K562 (cell line): ENCODE results near the gene TRIOBP. TPM values are rescaled to one million over a fixed set of nuclear protein-coding genes. Genes with fewer than 3 reads are reported as not detected.

Experiments
- ARHGAP35 ChIP-seq: fragments of 450-650 bp; IDR thresholded peaks from 2 replicates; pipeline ENCODE4 v1.6.1; 2018; ENCODE audit not compliant: partially characterized antibody
- FOXA1 ChIP-seq: fragments of 450-650 bp; IDR thresholded peaks from 2 replicates; pipeline ENCODE4 v1.6.1; 2016; ENCODE audit warnings: mild to moderate bottlenecking, borderline replicate concordance
- HDAC1 ChIP-seq, 2 experiments: fragments of 450-650 bp; IDR thresholded peaks; 2 replicates each; pipeline ENCODE4 v1.6.1; 2016 to 2017; ENCODE audit warnings: inconsistent platforms in 1 of 2, mild to moderate bottlenecking in 1 of 2, moderate library complexity in 1 of 2
- HNRNPH1 ChIP-seq: fragments of 200-400 bp; formaldehyde crosslinking; optimal IDR thresholded peaks from 2 replicates; pipeline ENCODE3; 2017; ENCODE audit warnings: low read depth, mild to moderate bottlenecking, low read length, moderate library complexity
- ILF3 ChIP-seq: fragments of 450-650 bp; IDR thresholded peaks from 2 replicates; pipeline ENCODE4 v1.6.1; 2018; ENCODE audit warnings: antibody characterized with exemption, mild to moderate bottlenecking, moderate library complexity, borderline replicate concordance
- JUN ChIP-seq, 2 experiments: sonication (generic) in 1 of 2; formaldehyde crosslinking in 1 of 2; IDR thresholded peaks; 2 replicates each; pipeline versions ENCODE4 v1.6.1 to v1.8.0; 2012 to 2022; ENCODE audit warnings: borderline replicate concordance in 2 of 2, mild to moderate bottlenecking in 2 of 2, improper control_type of control experiment in 1 of 2, low read depth in 1 of 2, low read length in 1 of 2, missing genetic modification reagents in 1 of 2
- KDM1A ChIP-seq, 2 experiments: fragments of 450-650 bp; IDR thresholded peaks; 2 replicates each; pipeline ENCODE4 v1.6.1; 2016; ENCODE audit warnings: mild to moderate bottlenecking in 2 of 2
- NRF1 ChIP-seq, 2 experiments: fragments of 450-650 bp; IDR thresholded peaks in 1 of 2; conservative IDR thresholded peaks in 1 of 2; 2 replicates each; pipeline ENCODE4 v1.6.1; 2014; ENCODE audit warnings: mild to moderate bottlenecking in 2 of 2
- POLR2AphosphoS5 ChIP-seq: IDR thresholded peaks from 2 replicates; pipeline ENCODE4 v1.6.1; 2011; ENCODE audit warnings: mild to moderate bottlenecking, low read depth, low read length, moderate library complexity; ENCODE audit not compliant: control insufficient read depth, insufficient read depth
- PTRF ChIP-seq: fragments of 450-650 bp; IDR thresholded peaks from 2 replicates; pipeline ENCODE4 v1.6.1; 2016; ENCODE audit warnings: mild to moderate bottlenecking, missing genetic modification characterization, missing compliant biosample characterization
- RB1 ChIP-seq: fragments of 450-650 bp; IDR thresholded peaks from 2 replicates; pipeline ENCODE4 v1.6.1; 2017; ENCODE audit warnings: low read depth, mild to moderate bottlenecking
- RBM22 ChIP-seq: fragments of 200-400 bp; formaldehyde crosslinking; IDR thresholded peaks from 2 replicates; pipeline ENCODE4 v1.6.1; 2018; ENCODE audit warnings: low read length, low read depth; ENCODE audit not compliant: poor library complexity, severe bottlenecking
- RHOXF2B ChIP-seq: fragments of 250-450 bp; sonication (Bioruptor Pico); conservative IDR thresholded peaks from 2 replicates; pipeline ENCODE4 v1.5.1; 2021
- RUNX1 ChIP-seq: sonication (generic); IDR thresholded peaks from 2 replicates; pipeline ENCODE4 v1.6.1; 2016; ENCODE audit warnings: antibody characterized with exemption, low read depth
- SAFB ChIP-seq: fragments of 200-400 bp; formaldehyde crosslinking; IDR thresholded peaks from 2 replicates; pipeline ENCODE4 v1.6.1; 2017; ENCODE audit warnings: low read depth, low read length, borderline replicate concordance
- SIN3A ChIP-seq, 2 experiments: fragments of 150-350 bp in 1 of 2; IDR thresholded peaks; 2 replicates each; pipeline ENCODE4 v1.6.1; 2011 to 2016; ENCODE audit warnings: borderline replicate concordance in 2 of 2, low read depth in 2 of 2, low read length in 2 of 2, mild to moderate bottlenecking in 2 of 2, moderate library complexity in 2 of 2; ENCODE audit not compliant: control insufficient read depth in 1 of 2
- SIX5 ChIP-seq, 2 experiments: IDR thresholded peaks; 2 replicates each; pipeline ENCODE4 v1.6.1; 2011; ENCODE audit warnings: low read length in 2 of 2, borderline replicate concordance in 1 of 2, low read depth in 1 of 2, mild to moderate bottlenecking in 1 of 2, moderate library complexity in 1 of 2; ENCODE audit not compliant: insufficient read depth in 1 of 2
- TEAD4 ChIP-seq, 2 experiments: sonication (generic) in 1 of 2; formaldehyde crosslinking in 1 of 2; IDR thresholded peaks; 2 replicates each; pipeline versions ENCODE4 v1.6.1 to v1.8.0; 2012 to 2022; ENCODE audit warnings: borderline replicate concordance in 1 of 2, inconsistent platforms in 1 of 2, low read length in 1 of 2, mild to moderate bottlenecking in 1 of 2, missing genetic modification reagents in 1 of 2
- ZNF24 ChIP-seq: fragments of 450-650 bp; IDR thresholded peaks from 2 replicates; pipeline ENCODE4 v1.6.1; 2016
- ZNF253 ChIP-seq: fragments of 250-450 bp; sonication (Bioruptor Pico); conservative IDR thresholded peaks from 2 replicates; pipeline ENCODE4 v1.6.1; 2021; ENCODE audit warnings: mild to moderate bottlenecking
- ZNF3 ChIP-seq: fragments of 250-450 bp; sonication (Bioruptor Pico); IDR thresholded peaks from 2 replicates; pipeline ENCODE4 v1.5.0; 2021; ENCODE audit warnings: mild to moderate bottlenecking, moderate library complexity
- ZNF561 ChIP-seq: fragments of 450-650 bp; formaldehyde crosslinking; conservative IDR thresholded peaks from 2 replicates; pipeline ENCODE4 v1.4.0; 2020; ENCODE audit warnings: mild to moderate bottlenecking, moderate library complexity
- ZNF830 ChIP-seq: fragments of 250-450 bp; sonication (Bioruptor Pico); IDR thresholded peaks from 2 replicates; pipeline ENCODE4 v1.5.0; 2021; ENCODE audit warnings: mild to moderate bottlenecking
- polyA plus RNA-seq, 8 experiments: library from polyadenylated mRNA; depleted of rRNA in 4 of 8; stranded (reverse) in 5 of 8; unstranded in 3 of 8; fragments of >200 nt; fragmentation: Nextera tagmentation in 2 of 8; fragmentation: Illumina TruSeq in 1 of 8; extraction: Ambion mirVana in 2 of 8; extraction: Trizol in 1 of 8; gene quantifications; 2 replicates each; pipeline versions ENCODE4 v1.2.1 to v1.2.3, GENCODE V29; 2011 to 2014; ENCODE audit warnings: inconsistent platforms in 1 of 8, missing spikeins in 1 of 8
- total RNA-seq, 7 experiments: library from RNA; depleted of rRNA in 6 of 7; stranded (reverse); fragments of >200 nt in 6 of 7; fragmentation: Illumina TruSeq in 2 of 7; extraction: Trizol in 2 of 7; gene quantifications; 2 replicates each; pipeline versions ENCODE4 v1.2.1 to v1.2.3, GENCODE V29; 2011 to 2021; ENCODE audit warnings: low replicate concordance in 1 of 7
- TF ChIP-seq, protein P1 (sequence below): fragments of 250-450 bp; sonication (Bioruptor Pico); IDR thresholded peaks from 2 replicates; pipeline ENCODE4 v1.5.1; 2021; ENCODE audit warnings: mild to moderate bottlenecking
- TF ChIP-seq, protein P2 (sequence below): sonication (generic); formaldehyde crosslinking; IDR thresholded peaks from 2 replicates; pipeline ENCODE4 v1.8.0; 2022; ENCODE audit warnings: mild to moderate bottlenecking, missing genetic modification reagents

The TRIOBP gene
- total and polyA plus RNA-seq, 9 of the 15 experiments (the other 6 are each of a cell fraction or from before 2014, with no cell fraction given) = 0.24 to 13.8 (median 5.5) TPM

DNA sequence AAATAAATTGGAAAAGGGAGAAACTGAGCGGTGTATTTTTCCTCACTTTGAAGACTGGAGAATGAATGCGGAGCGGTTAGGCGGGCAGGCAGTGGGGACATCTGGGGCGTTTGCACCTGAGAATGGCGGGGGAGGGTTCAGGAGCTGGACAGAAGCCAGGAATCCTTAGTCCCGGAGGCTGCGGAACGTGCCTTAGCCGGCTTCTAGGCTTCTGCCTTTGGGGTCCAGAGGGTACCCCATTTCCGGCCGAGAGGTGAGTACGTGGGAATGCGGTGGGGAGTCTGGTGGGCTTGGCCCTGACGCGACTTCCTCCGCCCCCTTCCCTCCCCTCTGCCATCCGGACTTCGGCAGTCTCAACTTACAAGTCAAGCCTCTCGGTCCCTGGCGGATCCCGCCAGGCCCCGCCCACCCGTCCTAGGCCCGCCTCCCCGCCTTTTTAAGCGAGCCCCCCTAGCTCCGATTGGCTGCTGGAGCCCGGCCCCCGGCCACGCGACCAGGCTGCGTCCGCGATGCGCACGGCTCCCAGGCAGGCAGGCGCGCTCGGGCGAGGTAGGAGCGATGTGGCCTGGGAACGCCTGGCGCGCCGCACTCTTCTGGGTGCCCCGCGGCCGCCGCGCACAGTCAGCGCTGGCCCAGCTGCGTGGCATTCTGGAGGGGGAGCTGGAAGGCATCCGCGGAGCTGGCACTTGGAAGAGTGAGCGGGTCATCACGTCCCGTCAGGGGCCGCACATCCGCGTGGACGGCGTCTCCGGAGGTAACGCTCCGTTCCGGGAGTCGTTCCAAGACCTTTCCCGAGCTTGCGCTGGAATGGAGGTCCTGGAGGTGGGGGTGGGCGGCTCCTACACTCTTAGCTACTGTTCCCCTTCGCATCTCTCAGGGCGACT is 110.8 kb downstream of the TRIOBP start, which contains the start of gene GCAT (continued):
- TF ChIP-seq RB1 (peak; percentile 68; the same call in 1 of the 2 replicates), ARHGAP35 (no peak), PTRF (tag) (no peak), ZNF24 (no peak), KDM1A (IDR thresholded peaks at IDR 0.05) (peak in 1 of 2 experiments; percentile 25; a peak in 1 of 4 replicates), ZNF3 (no peak), ILF3 (no peak), SIN3A (IDR thresholded peaks at IDR 0.05; ENCODE audit: borderline replicate concordance in 2 of 2, control insufficient read depth in 1 of 2, low read depth in 2 of 2, low read length in 2 of 2) (peak; percentile 47 to 86; a peak in 1 of 4 replicates), FOXA1 (no peak), RUNX1 (no peak), TEAD4 (IDR thresholded peaks at IDR 0.05; ENCODE audit: low read length) (no peak), TEAD4 (CRISPR knock-in tag; IDR thresholded peaks at IDR 0.05; ENCODE audit: borderline replicate concordance) (no peak), HDAC1 (IDR thresholded peaks at IDR 0.05) (peak in 1 of 2 experiments; percentile 93; a peak in 2 of 4 replicates), RHOXF2B (no peak), ZNF253 (no peak), HNRNPH1 (no peak), ZNF830 (CRISPR knock-in tag) (no peak), NRF1 (conservative IDR thresholded peaks at IDR 0.05 in 1 of 2, IDR thresholded peaks at IDR 0.05 in 1 of 2) (peak; percentile 88 to 90), POLR2AphosphoS5 (no peak), SIX5 (IDR thresholded peaks at IDR 0.05; ENCODE audit: borderline replicate concordance in 1 of 2, insufficient read depth in 1 of 2, low read depth in 1 of 2, low read length in 2 of 2) (no peak), JUN (IDR thresholded peaks at IDR 0.05; ENCODE audit: borderline replicate concordance, low read depth, low read length) (no peak), JUN (CRISPR knock-in tag; IDR thresholded peaks at IDR 0.05; ENCODE audit: borderline replicate concordance) (no peak), RBM22 (no peak), ZNF561 (CRISPR knock-in tag) (no peak), SAFB (no peak)
- TF ChIP-seq, protein P1, sequence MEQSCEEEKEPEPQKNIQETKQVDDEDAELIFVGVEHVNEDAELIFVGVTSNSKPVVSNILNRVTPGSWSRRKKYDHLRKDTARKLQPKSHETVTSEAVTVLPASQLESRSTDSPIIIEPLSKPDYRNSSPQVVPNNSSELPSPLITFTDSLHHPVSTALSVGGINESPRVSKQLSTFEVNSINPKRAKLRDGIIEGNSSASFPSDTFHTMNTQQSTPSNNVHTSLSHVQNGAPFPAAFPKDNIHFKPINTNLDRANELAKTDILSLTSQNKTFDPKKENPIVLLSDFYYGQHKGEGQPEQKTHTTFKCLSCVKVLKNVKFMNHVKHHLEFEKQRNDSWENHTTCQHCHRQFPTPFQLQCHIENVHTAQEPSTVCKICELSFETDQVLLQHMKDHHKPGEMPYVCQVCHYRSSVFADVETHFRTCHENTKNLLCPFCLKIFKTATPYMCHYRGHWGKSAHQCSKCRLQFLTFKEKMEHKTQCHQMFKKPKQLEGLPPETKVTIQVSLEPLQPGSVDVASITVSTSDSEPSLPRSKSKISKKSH (CRISPR knock-in tag) = no peak
- TF ChIP-seq, protein P2, sequence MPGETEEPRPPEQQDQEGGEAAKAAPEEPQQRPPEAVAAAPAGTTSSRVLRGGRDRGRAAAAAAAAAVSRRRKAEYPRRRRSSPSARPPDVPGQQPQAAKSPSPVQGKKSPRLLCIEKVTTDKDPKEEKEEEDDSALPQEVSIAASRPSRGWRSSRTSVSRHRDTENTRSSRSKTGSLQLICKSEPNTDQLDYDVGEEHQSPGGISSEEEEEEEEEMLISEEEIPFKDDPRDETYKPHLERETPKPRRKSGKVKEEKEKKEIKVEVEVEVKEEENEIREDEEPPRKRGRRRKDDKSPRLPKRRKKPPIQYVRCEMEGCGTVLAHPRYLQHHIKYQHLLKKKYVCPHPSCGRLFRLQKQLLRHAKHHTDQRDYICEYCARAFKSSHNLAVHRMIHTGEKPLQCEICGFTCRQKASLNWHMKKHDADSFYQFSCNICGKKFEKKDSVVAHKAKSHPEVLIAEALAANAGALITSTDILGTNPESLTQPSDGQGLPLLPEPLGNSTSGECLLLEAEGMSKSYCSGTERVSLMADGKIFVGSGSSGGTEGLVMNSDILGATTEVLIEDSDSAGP (CRISPR knock-in tag) = no peak
